ENCODE results near the gene PRKD3.

GRCh38 chr2:37355735-37356134 is 31.1 kb upstream of the PRKD3 start:
- no peak for TF ChIP-seq FOXM1 (IDR thresholded peaks at IDR 0.05; ENCODE audit: borderline replicate concordance)
- no peak for TF ChIP-seq ARNT (IDR thresholded peaks at IDR 0.05)
- TF ChIP-seq ELF4 (IDR thresholded peaks at IDR 0.05) = no peak
